A673 (cell line): ENCODE data around the gene ASB1.

Experiments used
- CTCF ChIP-seq: fragments of 300-800, 200-600 bp; sonication (generic); conservative IDR thresholded peaks from 2 replicates; pipeline ENCODE4 v1.5.1; 2017; ENCODE audit warnings: low read depth, mild to moderate bottlenecking, antibody characterized with exemption, low read length, moderate library complexity, mixed read lengths
- EZH2 ChIP-seq: fragments of 200-600 bp; sonication (generic); IDR thresholded peaks from 2 replicates; pipeline ENCODE4 v1.6.1; 2017; ENCODE audit warnings: borderline replicate concordance, low read depth, mild to moderate bottlenecking, mixed read lengths, antibody characterized with exemption, low read length; ENCODE audit not compliant: poor library complexity, severe bottlenecking

GRCh38 chr2:238448031-238448955 lies 21.6 kb downstream of the ASB1 start:
- TF ChIP-seq CTCF (no peak), EZH2 (no peak)
